SK-N-SH (cell line): ENCODE results near the gene NECTIN2. TPM values are rescaled to one million over a fixed set of nuclear protein-coding genes. Genes with fewer than 3 reads are reported as not detected.
A peak's percentile ranks its signal among the peaks of the same experiment; 100 is the strongest.

ENCODE experiments used
- CTCF ChIA-PET: fragments of 300-600, 350-600 bp; formaldehyde crosslinking; extraction: SDS; loops from one replicate; lab custom pipeline; 2021; lab: Yijun Ruan, JAX
- POLR2A ChIA-PET: fragments of 350-600 bp; sonication (Branson Sonifier 250); formaldehyde crosslinking; extraction: SDS; loops from one replicate; lab custom pipeline; 2020; ENCODE audit warnings: antibody characterized with exemption, inconsistent platforms; lab: Yijun Ruan, JAX
- DNase-seq: peaks from one replicate; pipeline ENCODE4 v3.0.0; 2012
- H2AFZ ChIP-seq: fragments of 200-600 bp; sonication (generic); 2 replicates; pipeline ENCODE4 v1.8.1; 2016; ENCODE audit warnings: antibody characterized with exemption, mild to moderate bottlenecking, low read depth
- H3F3A ChIP-seq: fragments of 200-600 bp; sonication (generic); replicated peaks from 2 replicates; pipeline ENCODE3; 2016; ENCODE audit warnings: antibody characterized with exemption, mild to moderate bottlenecking; ENCODE audit not compliant: insufficient read depth
- H3K27ac ChIP-seq, 2 experiments: fragments of 200-500 bp in 1 of 2; fragments of 200-600 bp in 1 of 2; sonication (Bioruptor generic) in 1 of 2; sonication (generic), shearing (Covaris generic) in 1 of 2; 2 replicates each; pipeline versions ENCODE4 v1.5.1 to v1.6.1; 2014 to 2016; ENCODE audit warnings: low read depth in 2 of 2, inconsistent platforms in 1 of 2, low read length in 1 of 2, mild to moderate bottlenecking in 1 of 2, mixed read lengths in 1 of 2
- H3K27me3 ChIP-seq: fragments of 200-600 bp; sonication (generic), shearing (Covaris generic); 2 replicates; pipeline ENCODE4 v1.6.1; 2016; ENCODE audit warnings: mixed run types; ENCODE audit not compliant: insufficient read depth
- H3K36me3 ChIP-seq, 2 experiments: fragments of 200-500 bp in 1 of 2; fragments of 200-600 bp in 1 of 2; sonication (Bioruptor generic) in 1 of 2; sonication (generic) in 1 of 2; replicated peaks in 1 of 2; 2 replicates each; pipeline versions ENCODE3 to v1.5.1; 2014 to 2016; ENCODE audit warnings: low read length in 1 of 2, mild to moderate bottlenecking in 1 of 2; ENCODE audit not compliant: insufficient read depth in 2 of 2, control insufficient read depth in 1 of 2
- H3K4me1 ChIP-seq, 2 experiments: fragments of 200-500 bp in 1 of 2; fragments of 200-600 bp in 1 of 2; sonication (Bioruptor generic) in 1 of 2; sonication (generic), shearing (Covaris generic) in 1 of 2; 2 replicates each; pipeline versions ENCODE4 v1.5.1 to v1.6.1; 2014 to 2016; ENCODE audit warnings: low read depth in 1 of 2, low read length in 1 of 2, mixed run types in 1 of 2; ENCODE audit not compliant: insufficient read depth in 2 of 2, control insufficient read depth in 1 of 2
- H3K4me2 ChIP-seq: fragments of 200-600 bp; sonication (generic), shearing (Covaris generic); 2 replicates; pipeline ENCODE4 v1.6.1; 2017; ENCODE audit warnings: mixed run types
- H3K4me3 ChIP-seq, 2 experiments: fragments of 200-500 bp in 1 of 2; fragments of 200-600 bp in 1 of 2; sonication (Bioruptor generic) in 1 of 2; sonication (generic), shearing (Covaris generic) in 1 of 2; 2 replicates each; pipeline versions ENCODE4 v1.5.1 to v1.8.1; 2014 to 2016; ENCODE audit warnings: low read depth in 2 of 2, inconsistent platforms in 1 of 2, low read length in 1 of 2, mild to moderate bottlenecking in 1 of 2, mixed read lengths in 1 of 2, moderate library complexity in 1 of 2
- H3K79me2 ChIP-seq: fragments of 200-600 bp; sonication (generic); 2 replicates; pipeline ENCODE4 v1.8.1; 2017; ENCODE audit warnings: mild to moderate bottlenecking; ENCODE audit not compliant: insufficient read depth
- H3K9ac ChIP-seq: fragments of 200-600 bp; sonication (generic); 2 replicates; pipeline ENCODE4 v1.6.1; 2017; ENCODE audit warnings: mixed run types
- H3K9me2 ChIP-seq: fragments of 200-600 bp; sonication (generic); 2 replicates; pipeline ENCODE4 v1.6.1; 2017; ENCODE audit warnings: mixed run types
- H3K9me3 ChIP-seq: fragments of 200-600 bp; sonication (generic); 2 replicates; pipeline ENCODE4 v1.6.1; 2017; ENCODE audit warnings: mixed run types, mild to moderate bottlenecking, moderate library complexity
- H4K20me1 ChIP-seq: fragments of 200-600 bp; sonication (generic); 2 replicates; pipeline ENCODE4 v1.6.1; 2017; ENCODE audit warnings: mild to moderate bottlenecking, mixed run types; ENCODE audit not compliant: insufficient read depth
- CHD2 ChIP-seq: fragments of 150-350 bp; IDR thresholded peaks from 2 replicates; pipeline ENCODE4 v1.6.1; 2018; ENCODE audit warnings: low read length; ENCODE audit not compliant: partially characterized antibody
- CTCF ChIP-seq: fragments of 200-600 bp; sonication (generic); IDR thresholded peaks from 2 replicates; pipeline ENCODE4 v1.6.1; 2017; ENCODE audit warnings: antibody characterized with exemption, mild to moderate bottlenecking, moderate library complexity
- ELF1 ChIP-seq: IDR thresholded peaks from 2 replicates; pipeline ENCODE4 v1.4.0; 2012
- EP300 ChIP-seq, 2 experiments: IDR thresholded peaks; 2 replicates each; pipeline versions ENCODE4 v1.4.0 to v1.6.1; 2012; ENCODE audit warnings: borderline replicate concordance in 1 of 2, low read depth in 1 of 2, low read length in 1 of 2
- EZH2phosphoT487 ChIP-seq: fragments of 200-600 bp; sonication (generic); IDR thresholded peaks from 2 replicates; pipeline ENCODE4 v1.6.1; 2017; ENCODE audit warnings: low read depth, mixed run types, mild to moderate bottlenecking, antibody characterized with exemption, moderate library complexity, borderline replicate concordance
- FOSL2 ChIP-seq: IDR thresholded peaks from 2 replicates; pipeline ENCODE4 v1.4.0; 2012; ENCODE audit warnings: low read depth, mild to moderate bottlenecking, moderate library complexity, borderline replicate concordance
- FOXJ3 ChIP-seq: sonication (generic); formaldehyde crosslinking; IDR thresholded peaks from 2 replicates; pipeline ENCODE4 v1.5.1; 2020; ENCODE audit warnings: mild to moderate bottlenecking, missing genetic modification reagents
- GABPA ChIP-seq: IDR thresholded peaks from 2 replicates; pipeline ENCODE4 v1.4.0; 2012; ENCODE audit warnings: low read depth, mild to moderate bottlenecking
- GATA2 ChIP-seq: sonication (generic); formaldehyde crosslinking; IDR thresholded peaks from 2 replicates; pipeline ENCODE4 v1.5.0; 2020; ENCODE audit warnings: mild to moderate bottlenecking, missing genetic modification reagents
- IRF3 ChIP-seq: fragments of 150-350 bp; IDR thresholded peaks from 2 replicates; pipeline ENCODE4 v1.6.1; 2016; ENCODE audit warnings: mild to moderate bottlenecking, low read depth, low read length
- JUND ChIP-seq: IDR thresholded peaks from 2 replicates; pipeline ENCODE4 v1.4.0; 2012
- MXI1 ChIP-seq: IDR thresholded peaks from 2 replicates; pipeline ENCODE4 v1.6.1; 2012; ENCODE audit warnings: mild to moderate bottlenecking, low read depth, low read length, improper control_type of control experiment
- NFIC ChIP-seq: IDR thresholded peaks from 2 replicates; pipeline ENCODE4 v1.4.0; 2012; ENCODE audit warnings: borderline replicate concordance
- NRF1 ChIP-seq: IDR thresholded peaks from 2 replicates; pipeline ENCODE4 v1.6.1; 2012; ENCODE audit warnings: low read depth, mild to moderate bottlenecking, low read length
- PBX3 ChIP-seq: IDR thresholded peaks from 2 replicates; pipeline ENCODE4; 2012
- POLR2AphosphoS5 ChIP-seq: IDR thresholded peaks from 2 replicates; pipeline ENCODE4 v1.6.1; 2012; ENCODE audit warnings: low read depth, low read length
- RAD21 ChIP-seq: IDR thresholded peaks from 2 replicates; pipeline ENCODE4 v1.6.1; 2012; ENCODE audit warnings: mild to moderate bottlenecking, low read length
- RCOR1 ChIP-seq: fragments of 150-350 bp; IDR thresholded peaks from 2 replicates; pipeline ENCODE4 v1.6.1; 2017; ENCODE audit warnings: antibody characterized with exemption, low read length
- USF1 ChIP-seq: IDR thresholded peaks from 2 replicates; pipeline ENCODE4 v1.4.0; 2012; ENCODE audit warnings: low read depth, borderline replicate concordance
- WGBS: methylation state at CpG from one replicate; pipeline ENCODE4 v1.1.6; 2017; ENCODE audit warnings: low lambda C conversion rate; 5-methylcytosine and 5-hydroxymethylcytosine counted together
- polyA plus RNA-seq, 3 experiments: library from polyadenylated mRNA; depleted of rRNA; stranded (reverse); fragments of >200 nt; gene quantifications; 2 replicates each; pipeline ENCODE4 v1.2.3, GENCODE V29; 2012

The NECTIN2 gene
- polyA plus RNA-seq, 1 of the 3 experiments (the other 2 are of a cell fraction): 121 TPM

- TF ChIP-seq CTCF (no peak), USF1 (no peak), NRF1 (no peak), POLR2AphosphoS5 (peak; percentile 27; the same call in 1 of the 2 replicates), MXI1 (no peak), PBX3 (no peak), EZH2phosphoT487 (no peak), GATA2 (no peak)
- TF ChIP-seq, all 33 proteins: peak for 4
These were observed 37.4 kb upstream of the NECTIN2 start, which contains the start of gene BCAM (continued) for GRCh38 chr19:44808463-44809371.

GRCh38 chr19:44809577-44810233 is 36.4 kb upstream of the NECTIN2 start:
- Histone ChIP-seq H3K9ac (peak overlapping the region; percentile 60; the same call in 1 of the 2 replicates), H3K79me2 (no peaks in the 10 kb centered on the region), H3K36me3 (no peaks in the 10 kb centered on the region), H3F3A (peaks cover 8% of the 10 kb centered on the region), H3K27ac (no peak overlapping the region), H3K27me3 (peaks cover 24% of the 10 kb centered on the region; the same call in 1 of the 2 replicates), H3K4me3 (peak overlapping the region; percentile 51 to 66; a peak in 3 of 4 replicates), H3K9me3 (no peaks in the 10 kb centered on the region), H2AFZ (no peak overlapping the region), H4K20me1 (no peaks in the 10 kb centered on the region), H3K9me2 (no peaks in the 10 kb centered on the region), H3K4me1 (peaks cover 8 to 13% of the 10 kb centered on the region in 2 experiments; a peak in 2 of 4 replicates), H3K4me2 (peak overlapping the region; percentile 99)
- ChIA-PET POLR2A (no interaction called here), CTCF (interaction anchor here (0.8 to 9.3 kb wide), 11 partner anchors 13 to 122 kb away, joined by 3 to 70 read pairs (median 5); no protein-coding TSS in a partner anchor)
- no peak for DNase-seq
- 60% methylated on average over 5 of the region's 7 CpGs for WGBS
- TF ChIP-seq NFIC (no peak), MXI1 (no peak), FOSL2 (no peak), GABPA (no peak), ELF1 (no peak), USF1 (no peak), JUND (no peak), RAD21 (no peak), FOXJ3 (CRISPR knock-in tag) (no peak), EP300 (IDR thresholded peaks at IDR 0.05; ENCODE audit: borderline replicate concordance in 1 of 2, low read depth in 1 of 2, low read length in 1 of 2) (no peak), RCOR1 (no peak), IRF3 (no peak), CHD2 (no peak), CTCF (no peak), PBX3 (no peak)
